Activated T-cell treated with anti-CD3 and anti-CD28 coated beads for 4 hours (primary cell): ENCODE results near the gene SORBS1.

Experiments used
- DNase-seq: peaks from one replicate; pipeline ENCODE4 v3.0.0-alpha.2; 2020

Gene SORBS1

DNA sequence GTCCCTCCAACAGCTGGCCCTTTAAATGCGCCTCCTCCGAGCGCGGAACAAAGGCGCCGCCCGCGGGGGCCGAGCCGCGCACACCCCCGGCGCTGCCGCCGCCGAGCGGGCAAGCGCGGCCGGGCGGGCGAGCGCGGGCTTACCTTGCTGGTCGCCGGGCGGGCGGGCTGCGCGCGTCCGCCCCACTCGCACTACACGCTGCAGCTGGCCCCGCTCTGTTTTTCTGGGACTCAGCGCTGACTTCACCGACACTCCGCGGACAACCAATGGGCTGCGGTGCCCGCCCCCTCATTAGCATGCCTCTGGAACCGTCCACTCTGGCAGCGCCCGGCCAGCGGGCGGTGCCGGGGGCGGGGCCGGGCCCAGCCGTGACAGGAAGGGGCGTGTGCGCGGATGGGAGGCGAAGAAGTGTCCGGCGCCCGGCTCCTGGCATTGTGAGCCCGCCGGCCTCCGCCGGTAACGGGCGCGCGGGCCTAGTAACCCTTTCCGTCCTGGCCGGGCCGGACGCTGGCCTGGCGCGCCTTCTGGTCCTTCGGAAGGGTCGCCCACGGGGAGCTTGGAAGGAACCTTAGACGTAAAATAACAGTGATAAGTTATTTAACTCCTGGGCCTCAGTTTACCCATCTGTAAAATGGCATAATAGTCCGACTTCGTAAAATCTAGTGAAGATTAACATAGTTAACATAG, at the start of gene SORBS1:
SORBS1 (minus strand) TSS at position 195 of the 687 bp plus-strand sequence. CDS start 120,236 bp downstream, outside the sequence.
- peak; percentile 58 for DNase-seq

DNA sequence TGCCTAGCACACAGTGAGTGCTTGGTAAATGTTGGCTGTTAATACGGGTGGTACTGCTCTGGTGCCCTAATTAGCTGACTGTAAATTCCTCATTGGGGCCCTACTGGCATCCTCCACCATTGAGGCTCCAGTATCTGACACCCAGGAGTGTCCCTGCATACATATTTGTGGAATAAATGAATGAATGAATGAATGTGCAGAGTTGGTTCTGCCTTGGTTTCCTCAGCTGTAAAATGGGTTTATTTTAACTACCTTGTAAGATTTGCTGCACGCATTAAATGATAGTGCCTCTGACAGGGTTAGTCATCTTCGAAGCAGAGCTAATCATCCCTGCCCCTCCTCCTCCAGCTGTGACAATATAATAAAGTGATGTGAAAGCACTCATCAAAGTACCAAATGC, 49.6 kb upstream of the SORBS1 start:
- DNase-seq = no peak

DNA sequence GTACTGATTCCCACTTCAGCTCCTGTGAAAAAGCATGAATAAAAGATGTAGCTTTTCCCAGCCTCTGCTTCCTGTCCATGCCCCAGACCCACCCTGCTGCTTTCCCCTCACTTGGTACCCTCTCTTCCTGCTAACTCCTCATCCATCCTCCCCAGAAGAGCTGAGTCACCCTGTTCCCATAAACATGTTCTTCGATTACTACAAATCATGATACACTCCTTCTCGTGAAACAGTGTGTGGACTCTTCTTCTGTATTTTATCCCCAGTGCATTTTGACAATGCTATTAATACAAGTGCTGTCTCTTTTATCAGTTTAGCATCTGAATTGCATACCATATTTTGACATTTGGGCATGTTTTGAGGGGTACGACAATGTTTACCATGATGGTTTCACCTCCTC, 45.8 kb upstream of the SORBS1 start:
- DNase-seq = no peak

DNA sequence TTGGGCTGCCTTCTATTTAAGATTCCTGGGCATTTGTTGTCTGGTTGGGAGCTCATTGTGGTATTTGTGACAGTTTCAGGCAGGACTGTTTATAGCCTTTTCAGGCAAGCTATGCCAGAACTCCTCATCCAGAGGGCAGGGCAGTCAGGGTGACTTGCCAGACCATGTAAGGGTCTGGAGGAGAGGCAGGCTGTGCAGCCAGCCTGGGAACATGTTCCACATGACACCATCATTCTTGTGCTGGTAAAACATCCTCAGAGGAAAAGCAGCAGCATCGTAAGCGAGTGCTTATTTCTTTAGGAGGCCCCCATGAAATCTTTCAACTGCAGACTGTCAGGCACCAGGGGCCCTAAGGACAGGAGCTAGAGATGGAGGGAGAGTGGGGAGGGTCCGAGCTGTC, 44.0 kb upstream of the SORBS1 start:
- no peak for DNase-seq

DNA sequence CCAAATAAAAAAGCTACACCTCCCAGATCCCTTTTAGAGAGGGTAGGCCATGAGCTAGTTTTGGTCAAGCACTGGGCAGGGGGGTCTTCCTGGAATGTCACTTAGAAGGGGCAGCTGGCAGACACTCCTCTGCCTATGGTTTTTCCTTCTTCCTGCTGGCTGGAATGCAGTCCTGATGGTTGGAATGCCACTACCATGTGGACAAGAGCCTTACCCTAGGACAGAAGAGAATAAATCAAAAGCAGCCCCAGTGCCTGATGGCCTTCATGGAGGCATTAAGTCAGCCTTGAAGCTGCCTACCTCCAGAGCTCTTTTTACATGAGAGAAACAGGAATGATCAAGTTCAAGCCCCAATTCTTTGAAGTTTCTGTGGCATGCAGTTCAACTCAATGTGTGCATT, 43.5 kb upstream of the SORBS1 start:
- DNase-seq = no peak

DNA sequence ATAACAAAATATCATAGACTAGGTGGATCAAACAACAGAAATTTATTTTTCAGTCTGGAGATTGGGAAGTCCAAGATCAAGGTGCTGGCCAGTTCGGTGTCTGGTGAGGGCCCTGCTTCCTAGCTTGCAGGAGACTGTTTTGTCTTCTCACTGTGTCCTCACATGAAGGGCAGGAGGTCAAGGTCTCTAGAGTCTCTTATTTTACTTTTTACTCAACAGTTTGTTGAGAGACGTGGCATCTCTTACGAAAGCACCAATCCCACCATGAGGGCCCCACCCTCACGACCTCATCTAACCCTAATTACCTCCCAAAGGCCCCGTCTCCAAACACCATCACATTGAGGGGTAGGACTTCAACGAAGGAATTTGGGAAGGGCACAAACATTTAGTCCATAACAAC, 41.2 kb upstream of the SORBS1 start:
- DNase-seq = no peak

DNA sequence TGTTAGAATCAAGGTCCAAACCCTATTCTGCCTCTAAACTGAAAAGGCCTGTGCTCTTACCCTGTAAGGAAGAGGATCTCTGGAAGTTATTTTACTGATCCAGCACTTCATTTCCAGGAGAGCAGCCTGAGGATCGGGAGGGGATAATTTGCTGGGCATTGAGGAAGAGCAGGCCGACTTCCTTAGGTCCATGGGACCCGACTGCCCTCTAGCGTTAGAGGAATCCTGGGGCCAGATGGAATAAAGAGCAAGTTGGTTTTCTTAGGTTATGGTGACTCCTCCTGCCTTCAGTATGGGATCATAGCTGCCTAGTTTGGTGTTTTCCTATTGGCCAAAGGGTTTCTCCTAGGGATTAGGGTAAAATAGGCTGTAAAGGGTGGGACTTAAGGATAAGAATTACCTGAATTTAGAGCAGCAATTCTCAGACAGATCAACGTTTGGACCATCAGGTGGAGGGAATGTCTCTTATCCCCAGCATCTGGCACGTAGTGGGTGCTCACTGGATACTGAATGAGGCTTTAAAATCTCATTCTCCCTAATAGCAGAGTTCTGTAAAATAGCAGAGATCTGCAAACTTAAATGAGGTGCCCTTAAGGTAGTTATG, 40.0 kb upstream of the SORBS1 start:
- peak; percentile 14 for DNase-seq

DNA sequence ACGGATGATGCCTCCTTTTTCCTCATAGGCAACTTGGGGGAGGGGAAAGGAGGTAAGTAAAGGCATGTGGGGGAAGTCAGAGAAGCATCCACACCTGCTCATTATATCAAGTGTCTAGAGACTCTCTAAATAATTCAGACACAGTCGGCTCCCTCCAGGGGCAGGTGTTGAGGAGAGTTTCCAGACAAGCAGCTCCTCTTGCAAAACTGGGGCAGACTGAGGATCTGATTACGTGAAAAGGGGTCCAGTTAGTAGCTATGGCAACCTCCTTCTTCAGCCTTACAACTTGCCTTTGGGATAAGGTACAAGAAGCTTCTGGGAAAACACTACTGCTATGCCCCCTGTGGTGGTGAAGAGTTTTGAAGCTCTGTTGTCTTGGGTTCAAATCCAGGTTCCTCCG, 39.0 kb upstream of the SORBS1 start:
- no peak for DNase-seq

DNA sequence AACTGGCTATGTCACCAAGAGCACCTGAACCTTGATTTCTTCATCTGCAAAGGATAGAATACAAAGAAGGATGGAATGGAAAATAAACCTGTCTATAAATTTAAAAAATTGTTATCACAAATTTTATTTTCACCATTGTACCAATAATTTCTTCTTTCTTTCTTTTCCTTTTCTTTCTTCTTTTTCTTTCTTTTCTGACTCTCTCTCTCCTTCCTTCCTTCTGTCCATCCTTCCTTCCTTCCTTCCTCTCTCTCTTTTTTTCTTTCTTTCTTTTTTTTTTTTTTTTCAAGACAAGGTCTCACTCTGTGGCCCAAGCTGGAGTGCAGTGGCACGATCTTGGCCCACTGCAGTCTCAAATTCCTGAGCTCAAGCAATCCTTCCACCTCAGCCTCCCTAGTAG, 36.6 kb upstream of the SORBS1 start:
- no peak for DNase-seq

DNA sequence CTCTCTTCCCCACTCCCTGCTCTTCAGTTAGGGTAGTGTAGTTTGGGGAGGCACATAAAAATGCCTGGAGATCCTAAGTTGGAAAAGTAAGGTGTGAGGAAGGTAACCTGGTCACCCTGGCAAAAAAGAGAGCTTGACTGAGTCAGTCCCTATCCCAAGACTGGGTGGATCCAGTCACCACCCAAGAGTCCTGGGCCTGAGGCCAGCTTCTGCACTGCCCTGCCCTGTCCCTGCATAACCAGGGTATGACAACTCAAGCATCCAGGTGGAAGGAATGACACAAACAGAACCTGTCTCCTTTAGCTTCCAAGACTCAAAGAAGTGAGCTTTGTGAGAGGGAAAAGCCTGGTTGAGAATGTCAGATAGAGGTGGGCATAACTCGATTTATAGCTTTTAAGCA, 26.9 kb upstream of the SORBS1 start:
- no peak for DNase-seq

DNA sequence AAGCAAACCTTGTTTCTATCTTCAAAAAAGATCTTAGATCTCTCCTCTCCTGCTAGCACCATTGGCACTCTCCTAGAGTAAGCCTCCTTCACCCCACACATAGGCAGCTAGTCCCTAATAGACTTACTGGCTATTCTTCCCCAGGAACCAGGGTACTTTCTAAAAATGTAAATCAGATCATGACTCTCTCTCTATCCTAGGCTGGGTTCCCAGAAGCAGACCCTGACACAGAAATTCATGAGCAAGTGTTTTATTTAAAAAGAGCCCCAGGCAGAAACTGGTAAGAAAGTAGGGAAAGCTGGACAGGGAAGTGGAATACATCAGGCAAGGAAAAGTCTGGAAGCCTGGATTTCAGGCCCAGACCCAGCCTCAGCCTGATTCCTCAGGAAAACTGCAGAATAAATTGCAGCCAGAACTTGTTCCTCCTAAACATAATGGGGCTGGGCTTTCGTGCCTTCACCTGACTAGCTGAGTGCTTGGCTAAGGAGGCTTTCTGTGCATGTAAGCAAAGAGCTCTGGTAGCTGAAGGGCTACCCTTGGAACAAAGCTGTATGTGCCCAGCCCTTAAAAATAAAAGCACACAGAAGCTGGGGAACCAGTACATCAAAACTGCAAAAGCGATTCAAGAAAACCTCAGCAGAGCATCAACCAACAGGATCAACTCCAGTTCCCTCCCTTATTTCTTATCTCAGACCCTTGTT, 18.8 kb upstream of the SORBS1 start:
- DNase-seq = no peak

DNA sequence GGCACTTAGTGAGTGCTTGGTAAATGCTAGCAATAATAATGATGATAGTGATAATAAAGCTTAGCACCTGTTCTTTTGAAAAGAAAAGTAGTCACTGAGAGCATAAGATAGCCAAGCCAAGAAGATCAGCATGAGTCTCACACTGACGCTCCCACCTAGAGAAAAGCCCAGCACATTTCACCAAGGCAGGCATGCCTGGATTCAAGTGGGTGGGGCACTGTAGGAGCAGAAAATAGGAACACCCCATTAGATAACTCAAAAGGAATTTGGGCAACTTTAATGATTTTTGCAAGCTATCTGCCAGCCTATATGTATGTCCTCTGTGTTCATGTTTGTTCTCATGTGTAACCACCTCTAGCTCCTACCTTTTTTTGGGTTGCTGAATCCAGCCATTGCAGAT, 18.1 kb upstream of the SORBS1 start:
- DNase-seq = no peak

DNA sequence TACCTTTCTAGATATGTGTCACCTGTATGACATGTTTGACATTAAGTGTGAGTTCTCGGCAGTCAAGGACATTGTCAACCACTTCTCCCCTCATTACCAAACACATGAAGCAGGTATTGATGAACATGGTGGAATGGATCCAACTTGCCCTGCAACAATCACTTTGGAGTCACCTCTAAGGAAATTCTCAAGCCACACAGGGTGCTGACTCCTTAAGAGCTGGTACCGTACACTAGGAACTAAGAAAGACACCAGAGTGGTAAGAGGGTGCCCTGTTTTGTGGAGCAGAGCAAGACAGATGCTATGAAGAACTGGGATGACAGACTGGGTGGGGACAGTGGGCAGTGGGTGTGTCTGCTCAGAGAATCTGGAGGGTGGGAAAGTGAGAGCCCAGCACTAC, 17.4 kb upstream of the SORBS1 start:
- no peak for DNase-seq

DNA sequence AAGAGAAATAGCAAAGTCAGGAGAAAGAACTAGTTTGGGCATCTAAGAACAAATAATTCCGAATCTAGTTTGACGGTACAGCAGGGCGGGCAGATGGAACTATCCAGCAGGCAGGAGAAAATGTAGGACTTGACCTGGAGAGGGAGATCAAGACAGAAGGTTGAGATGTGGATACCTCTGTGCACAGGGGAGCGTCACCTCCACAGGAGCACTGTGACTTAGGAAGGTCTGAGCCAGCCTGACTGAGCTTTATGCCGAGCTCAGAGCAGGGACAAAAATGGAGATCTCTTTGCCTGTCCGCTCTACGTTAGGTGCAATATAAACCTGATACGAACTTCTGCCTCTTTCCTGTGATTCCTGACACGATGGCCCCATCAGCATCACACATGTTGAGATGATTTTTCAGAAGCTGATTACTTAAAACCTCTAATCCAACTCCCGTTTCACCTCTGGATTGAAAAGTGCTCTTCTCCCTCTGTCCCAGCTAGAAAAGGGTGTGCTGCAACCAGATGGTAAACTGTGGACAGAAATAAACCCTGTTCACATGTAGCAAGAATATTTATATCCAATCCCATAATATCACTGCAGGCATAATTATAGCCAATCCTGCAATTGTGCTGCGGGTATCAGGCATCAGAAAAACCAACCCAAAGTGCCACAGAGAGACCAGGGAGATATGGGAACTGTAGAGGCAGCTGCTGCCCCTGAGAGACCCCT, 13.6 kb upstream of the SORBS1 start:
- DNase-seq = no peak

DNA sequence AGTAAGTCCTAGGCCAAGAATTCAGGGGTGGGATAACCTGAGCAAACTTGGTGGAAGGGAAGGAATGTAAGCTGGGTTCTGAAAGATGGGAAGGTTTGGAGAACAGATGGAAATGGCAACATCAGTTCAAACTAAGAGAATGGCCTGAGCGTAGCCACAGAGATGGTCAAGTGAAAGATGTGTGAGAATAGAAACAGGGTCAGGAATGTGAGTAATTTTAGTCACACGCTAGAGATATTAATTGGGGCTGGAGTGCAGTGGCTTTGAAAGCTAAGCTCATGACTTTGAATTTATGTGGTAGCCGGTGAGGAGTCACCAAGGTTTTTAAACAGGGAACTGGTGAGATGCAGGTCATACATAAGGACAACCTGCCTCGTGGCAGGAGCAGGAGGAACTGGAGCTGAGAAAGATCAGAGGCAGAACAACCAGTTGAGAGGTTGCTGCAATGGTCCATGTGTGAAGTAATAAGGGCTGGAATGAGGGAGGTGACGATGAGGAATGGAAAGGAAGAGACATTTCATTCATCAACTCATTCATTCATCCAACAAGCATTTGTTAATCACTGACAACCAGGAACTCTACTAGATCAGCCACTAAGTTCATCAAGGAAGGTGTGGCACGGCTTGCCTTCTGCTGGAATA, 12.9 kb upstream of the SORBS1 start:
- no peak for DNase-seq

DNA sequence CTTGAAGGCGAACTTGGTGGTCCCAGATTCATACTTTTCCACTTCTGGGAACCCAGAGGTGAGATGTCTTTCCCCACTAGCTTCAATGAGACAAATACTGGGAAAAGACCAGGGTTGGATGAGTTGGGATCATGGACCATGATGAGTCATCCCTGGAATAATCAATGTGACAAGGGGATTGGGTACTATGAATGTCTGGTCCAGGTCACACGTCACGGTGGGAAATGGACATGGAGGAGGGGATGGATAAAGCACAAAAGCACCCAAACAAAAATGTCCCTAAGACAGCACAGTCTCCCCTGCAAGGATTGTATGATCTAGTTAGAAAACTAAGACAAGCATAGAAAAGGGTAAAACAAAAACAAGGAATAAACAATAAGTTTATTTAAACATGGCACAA, 12.4 kb upstream of the SORBS1 start:
- no peak for DNase-seq

DNA sequence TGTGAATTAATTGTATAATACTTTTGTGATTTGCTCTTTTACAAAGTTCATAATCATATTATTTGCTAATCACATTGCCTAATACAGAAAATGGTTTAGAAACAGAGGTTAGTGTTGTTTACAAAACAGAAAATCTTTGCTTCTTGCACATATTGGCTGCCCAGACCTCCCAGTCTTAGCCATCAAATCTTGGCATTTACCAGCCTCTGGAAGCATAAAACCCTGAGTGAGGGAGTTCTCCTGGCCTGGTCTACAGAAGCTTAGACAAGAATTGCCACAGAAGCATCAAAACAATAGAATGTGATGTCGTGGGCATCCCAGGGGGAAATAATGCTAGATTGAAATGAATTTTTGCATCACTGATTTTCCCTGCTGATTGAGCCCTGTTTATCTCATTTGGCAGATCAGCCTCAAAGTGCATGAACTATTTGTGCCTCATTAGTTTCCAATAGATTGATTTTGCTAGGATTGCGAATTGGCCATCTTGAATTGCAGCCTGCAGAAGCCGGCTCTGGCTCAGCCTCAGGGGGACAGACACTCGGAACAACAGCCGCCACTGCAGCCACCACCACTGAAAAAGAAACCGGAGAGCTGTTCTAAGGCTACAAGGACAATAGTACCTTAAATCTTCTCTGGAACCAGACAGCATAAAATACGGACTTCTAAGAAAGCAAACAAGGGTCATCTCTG, 11.1 kb upstream of the SORBS1 start:
- no peak for DNase-seq

DNA sequence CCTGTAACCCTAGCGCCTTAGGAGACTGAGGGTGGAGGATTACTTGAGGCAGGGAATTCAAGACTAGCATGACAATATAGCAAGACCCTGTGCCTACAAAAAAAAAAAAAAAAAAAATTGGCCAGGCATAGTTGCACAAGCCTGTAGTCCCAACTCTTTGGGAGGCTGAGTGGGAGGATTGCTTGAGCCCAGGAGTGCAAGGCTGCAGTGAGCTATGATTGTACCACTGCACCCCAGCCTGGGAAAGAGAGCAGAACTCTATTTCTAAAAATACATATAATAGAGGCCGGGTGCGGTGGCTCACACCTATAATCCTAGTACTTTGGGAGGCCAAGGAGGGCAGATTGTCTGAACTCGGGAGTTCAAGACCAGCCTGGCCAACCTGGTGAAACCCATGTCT, 10.2 kb upstream of the SORBS1 start:
- DNase-seq = no peak

DNA sequence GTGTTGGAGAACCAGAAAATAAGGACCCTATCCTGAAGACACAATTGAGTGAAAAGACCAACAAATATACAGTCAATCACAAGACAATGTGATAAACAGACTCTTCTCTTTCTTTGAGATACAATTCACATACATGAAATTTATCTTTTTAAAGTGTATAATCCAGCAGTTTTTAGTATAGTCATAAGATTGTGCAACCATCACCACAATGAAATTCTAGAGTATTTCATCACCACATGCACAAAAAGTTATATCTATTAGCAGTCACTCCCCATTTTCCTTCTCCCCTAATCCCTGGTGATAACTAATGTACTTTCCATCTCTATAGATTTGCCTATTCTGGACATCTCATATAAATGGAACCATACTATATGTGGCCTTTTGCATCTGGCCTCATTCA, 8.2 kb upstream of the SORBS1 start:
- DNase-seq = no peak

DNA sequence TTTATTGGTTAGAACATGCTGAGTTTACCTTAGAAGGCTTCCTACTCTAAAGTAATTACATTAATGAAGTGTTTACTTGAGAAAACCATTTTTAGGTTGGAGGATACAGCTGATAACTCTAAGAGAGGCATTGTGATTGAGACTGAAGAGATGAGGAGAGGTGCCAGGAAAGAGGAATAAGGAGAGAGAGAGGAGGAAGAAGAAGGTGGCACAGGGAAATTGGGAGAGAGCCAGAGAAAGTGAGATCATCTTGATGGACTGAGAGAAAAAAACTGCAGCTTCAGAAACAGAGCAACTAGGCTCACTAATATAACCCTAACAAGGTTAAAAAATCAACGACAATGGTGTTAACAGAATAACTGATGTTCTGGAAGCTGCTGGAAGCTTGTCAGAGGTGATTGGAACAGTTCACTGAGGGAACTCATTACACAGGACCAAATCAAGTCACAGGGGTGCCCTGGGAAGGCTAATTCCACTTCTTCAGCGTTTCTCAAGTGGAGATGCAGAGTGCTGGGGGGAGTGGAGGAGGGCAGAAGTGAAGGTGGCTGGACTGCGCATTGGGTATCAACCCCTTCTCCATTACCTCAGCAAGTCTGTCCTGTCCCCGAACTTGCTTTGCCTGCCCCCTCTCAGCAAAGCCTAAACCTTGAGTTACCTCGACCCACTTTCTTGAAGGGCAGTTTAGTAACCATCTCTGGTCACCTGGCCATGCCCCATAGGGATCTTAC, 6.9 kb upstream of the SORBS1 start:
- DNase-seq = no peak

DNA sequence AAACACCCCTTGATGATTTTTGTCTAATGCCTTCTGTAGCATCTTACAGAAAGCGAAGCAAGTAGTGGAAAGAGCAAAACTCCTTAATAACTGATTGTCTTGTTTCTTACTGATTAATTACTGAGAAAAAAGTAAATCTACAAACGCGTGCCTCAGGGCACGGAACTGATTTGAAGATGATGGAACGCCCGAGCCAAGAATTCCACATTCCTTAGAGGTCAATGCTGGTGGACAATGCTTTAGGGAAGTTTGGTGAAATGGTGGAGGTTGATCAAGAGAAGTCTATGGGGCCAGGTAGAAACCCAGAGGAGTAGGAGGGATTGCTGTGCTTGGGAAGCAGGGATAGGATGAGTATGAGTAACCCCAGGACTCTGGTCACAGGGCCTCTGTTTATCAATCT, 5.0 kb upstream of the SORBS1 start:
- no peak for DNase-seq

DNA sequence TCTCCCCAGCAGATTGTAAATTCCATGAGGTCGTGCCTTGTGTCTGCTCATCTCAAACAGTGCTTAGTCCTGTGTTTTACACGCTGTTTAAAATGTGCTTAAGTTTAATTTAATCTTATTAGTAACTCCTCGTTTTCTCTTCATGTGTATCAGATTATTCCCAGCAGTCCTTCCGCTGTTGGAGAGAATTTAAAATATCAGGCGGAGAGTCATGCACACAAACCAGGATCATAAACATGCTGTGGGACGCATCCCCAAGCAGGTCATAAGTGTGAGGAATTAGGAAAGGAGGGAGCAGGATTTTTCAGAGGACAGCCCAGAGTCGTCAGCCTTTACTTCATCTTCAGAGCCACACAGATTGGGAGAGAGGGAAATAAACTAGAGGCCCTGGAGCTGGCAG, 4.2 kb upstream of the SORBS1 start:
- no peak for DNase-seq
